Activated T-helper 1 cell treated with anti-CD3 and anti-CD28 coated beads, Interleukin-2, amount 50 U/mL, for 16 hours (primary cell): Measurements from ENCODE around the gene TMEM147.
"Not testable (repeated sequence)": the region's sequence is repeated elsewhere in the genome, so short reads cannot be mapped to it uniquely, and the experiment has no call there.

ENCODE experiments used
- DNase-seq, 2 donors: peaks; one replicate each; pipeline ENCODE4 v3.0.0-alpha.2; 2020; ENCODE audit warnings: low read depth in 1 of 2, low spot score in 1 of 2

The TMEM147 gene

GRCh38 chr19:35561436-35561835 is 16.0 kb downstream of the TMEM147 start:
- DNase-seq: no peak

- no peak for DNase-seq
Observed at GRCh38 chr19:35562336-35562735, 16.9 kb downstream of the TMEM147 start.

GRCh38 chr19:35562776-35563175 is 17.4 kb downstream of the TMEM147 start:
- DNase-seq: no peak

- DNase-seq: no peak
Observed at GRCh38 chr19:35563207-35563829, 17.9 kb downstream of the TMEM147 start, which contains the start of gene ATP4A. Gene ATP4A, minus strand, starts transcription at chr19:35563658. Its CDS starts 29 bp downstream, at chr19:35563629.

- DNase-seq: no peak
Observed at GRCh38 chr19:35565016-35565856, 19.8 kb downstream of the TMEM147 start.

- DNase-seq: no peak
Observed at GRCh38 chr19:35566738-35567137, 21.3 kb downstream of the TMEM147 start.

GRCh38 chr19:35569281-35569781 is 23.9 kb downstream of the TMEM147 start:
- DNase-seq: no peak

- no peak for DNase-seq
Observed at GRCh38 chr19:35571406-35571965, 26.1 kb downstream of the TMEM147 start.

- DNase-seq: no peak
Observed at GRCh38 chr19:35577918-35578317, 32.5 kb downstream of the TMEM147 start.

- no peak for DNase-seq
Observed at GRCh38 chr19:35578707-35579106, 33.3 kb downstream of the TMEM147 start.

- DNase-seq: no peak
Observed at GRCh38 chr19:35582760-35583159, 37.3 kb downstream of the TMEM147 start.

GRCh38 chr19:35585848-35586247 is 40.4 kb downstream of the TMEM147 start, which contains the start of gene PMIS2:
Gene PMIS2, plus strand, starts transcription at chr19:35586173. Its CDS starts 87 bp downstream, at chr19:35586260.
- DNase-seq: no peak

- DNase-seq: no peak
Observed at GRCh38 chr19:35587321-35587720, 41.9 kb downstream of the TMEM147 start.

- DNase-seq: no peak
Observed at GRCh38 chr19:35590875-35591274, 45.4 kb downstream of the TMEM147 start.

- DNase-seq: no peak
Observed at GRCh38 chr19:35592226-35592625, 46.8 kb downstream of the TMEM147 start.

- DNase-seq: not testable (repeated sequence)
Observed at GRCh38 chr19:35595026-35595425, 49.6 kb downstream of the TMEM147 start.

- DNase-seq: no peak
Observed at GRCh38 chr19:35595928-35596327, 50.5 kb downstream of the TMEM147 start.

GRCh38 chr19:35596366-35596999 is 51.1 kb downstream of the TMEM147 start:
- no peak for DNase-seq
